Gastrocnemius medialis (tissue), 4 donors: ENCODE data around the gene BRIX1.

Source experiments
- CTCF ChIP-seq, 5 experiments: fragments of 450-650 bp in 3 of 5; fragments of 200-600 bp in 2 of 5; sonication (generic) in 2 of 5; IDR thresholded peaks in 4 of 5; conservative IDR thresholded peaks in 1 of 5; 1 replicate in 4 of 5; 2 replicates in 1 of 5; pipeline ENCODE4 v1.5.1; 2016 to 2019; ENCODE audit warnings: antibody characterized with exemption in 5 of 5, mild to moderate bottlenecking in 3 of 5, moderate library complexity in 3 of 5
- POLR2A ChIP-seq, 2 donors: fragments of 450-650 bp; IDR thresholded peaks; one replicate each; pipeline ENCODE4 v1.6.1; 2017; ENCODE audit warnings: antibody characterized with exemption in 2 of 2, mild to moderate bottlenecking in 2 of 2, moderate library complexity in 2 of 2

GRCh38 chr5:34930870-34931269, 15.4 kb downstream of the BRIX1 start:
- TF ChIP-seq POLR2A (IDR thresholded peaks at IDR 0.05) (no peak), CTCF (IDR thresholded peaks at IDR 0.05 in 4 of 5, conservative IDR thresholded peaks at IDR 0.05 in 1 of 5) (no peak)
